Uterus (tissue), 2 donors: ENCODE results near the gene KCNQ5.

Experiments
- POLR2A ChIP-seq, 2 donors: fragments of 450-650 bp; IDR thresholded peaks; one replicate each; pipeline ENCODE4 v1.6.1; 2016; ENCODE audit warnings: antibody characterized with exemption in 2 of 2, mild to moderate bottlenecking in 1 of 2, moderate library complexity in 1 of 2
- TF ChIP-seq, protein P1 (sequence below), 4 experiments: fragments of 200-600 bp in 2 of 4; fragments of 450-650 bp in 2 of 4; sonication (generic) in 2 of 4; IDR thresholded peaks; one replicate each; pipeline ENCODE4 v1.5.1; 2016 to 2019; ENCODE audit warnings: antibody characterized with exemption in 4 of 4, mild to moderate bottlenecking in 2 of 4, moderate library complexity in 1 of 4

DNA sequence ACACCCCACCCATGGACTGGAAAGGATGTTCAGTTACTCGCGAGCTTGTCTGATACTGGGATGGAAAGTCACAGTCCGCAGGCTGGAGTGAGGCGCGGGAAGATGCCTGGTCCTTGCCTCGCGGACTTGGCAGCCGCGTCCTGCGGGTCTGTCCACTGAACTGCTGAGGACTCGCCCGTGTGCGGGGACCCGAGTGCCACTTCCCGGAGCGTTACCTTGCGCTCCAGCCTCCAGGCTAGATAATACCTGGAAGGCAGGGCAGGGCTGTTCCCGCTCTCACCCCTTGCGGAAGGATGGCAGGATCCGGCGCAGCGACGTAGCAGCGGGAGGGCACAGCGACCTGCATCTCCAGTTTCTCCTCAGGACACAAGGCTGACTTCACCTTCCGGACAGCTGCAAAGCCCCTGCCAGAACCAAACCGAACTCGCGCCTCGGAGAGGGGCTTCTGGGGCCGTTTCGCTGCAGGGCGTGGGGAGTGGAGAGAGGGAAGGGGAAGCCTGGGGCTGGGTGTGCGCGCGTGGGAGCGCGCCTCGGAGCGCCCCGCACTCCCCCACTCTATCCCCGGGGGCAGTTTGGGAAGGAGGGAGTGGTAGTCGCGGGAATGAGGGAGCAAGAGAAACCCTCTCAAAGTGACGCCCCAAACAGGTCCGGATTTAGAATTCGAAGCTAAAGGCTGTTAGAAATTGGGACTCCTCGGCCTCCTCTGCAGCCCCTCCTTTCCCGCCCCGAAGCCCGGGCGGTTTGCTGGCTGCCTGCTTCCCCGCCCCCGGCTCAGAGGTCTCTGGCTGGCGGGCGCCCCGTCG, at the start of gene KCNQ5:
- TF ChIP-seq, protein P1, sequence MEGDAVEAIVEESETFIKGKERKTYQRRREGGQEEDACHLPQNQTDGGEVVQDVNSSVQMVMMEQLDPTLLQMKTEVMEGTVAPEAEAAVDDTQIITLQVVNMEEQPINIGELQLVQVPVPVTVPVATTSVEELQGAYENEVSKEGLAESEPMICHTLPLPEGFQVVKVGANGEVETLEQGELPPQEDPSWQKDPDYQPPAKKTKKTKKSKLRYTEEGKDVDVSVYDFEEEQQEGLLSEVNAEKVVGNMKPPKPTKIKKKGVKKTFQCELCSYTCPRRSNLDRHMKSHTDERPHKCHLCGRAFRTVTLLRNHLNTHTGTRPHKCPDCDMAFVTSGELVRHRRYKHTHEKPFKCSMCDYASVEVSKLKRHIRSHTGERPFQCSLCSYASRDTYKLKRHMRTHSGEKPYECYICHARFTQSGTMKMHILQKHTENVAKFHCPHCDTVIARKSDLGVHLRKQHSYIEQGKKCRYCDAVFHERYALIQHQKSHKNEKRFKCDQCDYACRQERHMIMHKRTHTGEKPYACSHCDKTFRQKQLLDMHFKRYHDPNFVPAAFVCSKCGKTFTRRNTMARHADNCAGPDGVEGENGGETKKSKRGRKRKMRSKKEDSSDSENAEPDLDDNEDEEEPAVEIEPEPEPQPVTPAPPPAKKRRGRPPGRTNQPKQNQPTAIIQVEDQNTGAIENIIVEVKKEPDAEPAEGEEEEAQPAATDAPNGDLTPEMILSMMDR (IDR thresholded peaks at IDR 0.05) = no peak
- TF ChIP-seq POLR2A (IDR thresholded peaks at IDR 0.05) = no peak
